PFSK-1 (cell line): ENCODE measurements around the gene PHRF1.

Source experiments
- FOXP2 ChIP-seq: optimal IDR thresholded peaks from 2 replicates; pipeline ENCODE3; 2011; ENCODE audit warnings: borderline replicate concordance, control low read depth, inconsistent platforms; ENCODE audit not compliant: insufficient read depth; ENCODE audit errors: extremely low read length, extremely low read depth
- POLR2AphosphoS5 ChIP-seq: IDR thresholded peaks from 2 replicates; pipeline ENCODE4 v1.6.1; 2012; ENCODE audit warnings: low read depth, mild to moderate bottlenecking, control low read depth, low read length, moderate library complexity
- SIN3A ChIP-seq: IDR thresholded peaks from 2 replicates; pipeline ENCODE4 v1.6.1; 2012; ENCODE audit warnings: mild to moderate bottlenecking, low read length, moderate library complexity, borderline replicate concordance; ENCODE audit not compliant: insufficient read depth
- TAF1 ChIP-seq: IDR thresholded peaks from 2 replicates; pipeline ENCODE4 v1.6.1; 2012; ENCODE audit warnings: low read length, control low read depth, borderline replicate concordance; ENCODE audit not compliant: insufficient read depth
- TF ChIP-seq, protein P1 (sequence below), 2 experiments: IDR thresholded peaks; 2 replicates each; pipeline versions ENCODE4 v1.6.1 to v1.8.0; 2011 to 2012; ENCODE audit warnings: low read depth in 2 of 2, low read length in 2 of 2, control low read depth in 1 of 2, inconsistent platforms in 1 of 2, mild to moderate bottlenecking in 1 of 2, moderate library complexity in 1 of 2; ENCODE audit not compliant: insufficient read depth in 1 of 2

Gene PHRF1

DNA sequence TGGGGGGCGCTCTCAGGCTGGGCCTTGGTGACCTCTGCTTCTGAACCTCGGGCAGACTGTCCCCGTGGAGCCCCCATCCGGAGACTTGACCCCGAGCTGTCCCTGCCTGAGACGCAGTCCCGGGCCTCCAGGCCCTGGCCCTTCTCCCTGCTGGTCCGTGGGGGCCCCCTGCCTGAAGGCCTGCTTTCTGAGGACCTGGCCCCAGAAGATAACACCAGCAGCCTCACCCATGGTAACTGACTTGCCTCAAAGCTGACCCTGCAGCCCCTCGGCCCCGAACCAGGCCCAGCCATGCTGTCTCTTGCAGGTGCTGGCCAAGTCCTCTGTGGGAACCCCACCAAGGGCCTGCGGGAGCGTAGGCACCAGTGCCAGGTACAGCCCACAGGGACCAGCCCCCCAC lies 24.7 kb upstream of the PHRF1 start:
- TF ChIP-seq, protein P1, sequence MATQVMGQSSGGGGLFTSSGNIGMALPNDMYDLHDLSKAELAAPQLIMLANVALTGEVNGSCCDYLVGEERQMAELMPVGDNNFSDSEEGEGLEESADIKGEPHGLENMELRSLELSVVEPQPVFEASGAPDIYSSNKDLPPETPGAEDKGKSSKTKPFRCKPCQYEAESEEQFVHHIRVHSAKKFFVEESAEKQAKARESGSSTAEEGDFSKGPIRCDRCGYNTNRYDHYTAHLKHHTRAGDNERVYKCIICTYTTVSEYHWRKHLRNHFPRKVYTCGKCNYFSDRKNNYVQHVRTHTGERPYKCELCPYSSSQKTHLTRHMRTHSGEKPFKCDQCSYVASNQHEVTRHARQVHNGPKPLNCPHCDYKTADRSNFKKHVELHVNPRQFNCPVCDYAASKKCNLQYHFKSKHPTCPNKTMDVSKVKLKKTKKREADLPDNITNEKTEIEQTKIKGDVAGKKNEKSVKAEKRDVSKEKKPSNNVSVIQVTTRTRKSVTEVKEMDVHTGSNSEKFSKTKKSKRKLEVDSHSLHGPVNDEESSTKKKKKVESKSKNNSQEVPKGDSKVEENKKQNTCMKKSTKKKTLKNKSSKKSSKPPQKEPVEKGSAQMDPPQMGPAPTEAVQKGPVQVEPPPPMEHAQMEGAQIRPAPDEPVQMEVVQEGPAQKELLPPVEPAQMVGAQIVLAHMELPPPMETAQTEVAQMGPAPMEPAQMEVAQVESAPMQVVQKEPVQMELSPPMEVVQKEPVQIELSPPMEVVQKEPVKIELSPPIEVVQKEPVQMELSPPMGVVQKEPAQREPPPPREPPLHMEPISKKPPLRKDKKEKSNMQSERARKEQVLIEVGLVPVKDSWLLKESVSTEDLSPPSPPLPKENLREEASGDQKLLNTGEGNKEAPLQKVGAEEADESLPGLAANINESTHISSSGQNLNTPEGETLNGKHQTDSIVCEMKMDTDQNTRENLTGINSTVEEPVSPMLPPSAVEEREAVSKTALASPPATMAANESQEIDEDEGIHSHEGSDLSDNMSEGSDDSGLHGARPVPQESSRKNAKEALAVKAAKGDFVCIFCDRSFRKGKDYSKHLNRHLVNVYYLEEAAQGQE (IDR thresholded peaks at IDR 0.05; ENCODE audit: insufficient read depth in 1 of 2, low read depth in 2 of 2, low read length in 2 of 2): no peak

DNA sequence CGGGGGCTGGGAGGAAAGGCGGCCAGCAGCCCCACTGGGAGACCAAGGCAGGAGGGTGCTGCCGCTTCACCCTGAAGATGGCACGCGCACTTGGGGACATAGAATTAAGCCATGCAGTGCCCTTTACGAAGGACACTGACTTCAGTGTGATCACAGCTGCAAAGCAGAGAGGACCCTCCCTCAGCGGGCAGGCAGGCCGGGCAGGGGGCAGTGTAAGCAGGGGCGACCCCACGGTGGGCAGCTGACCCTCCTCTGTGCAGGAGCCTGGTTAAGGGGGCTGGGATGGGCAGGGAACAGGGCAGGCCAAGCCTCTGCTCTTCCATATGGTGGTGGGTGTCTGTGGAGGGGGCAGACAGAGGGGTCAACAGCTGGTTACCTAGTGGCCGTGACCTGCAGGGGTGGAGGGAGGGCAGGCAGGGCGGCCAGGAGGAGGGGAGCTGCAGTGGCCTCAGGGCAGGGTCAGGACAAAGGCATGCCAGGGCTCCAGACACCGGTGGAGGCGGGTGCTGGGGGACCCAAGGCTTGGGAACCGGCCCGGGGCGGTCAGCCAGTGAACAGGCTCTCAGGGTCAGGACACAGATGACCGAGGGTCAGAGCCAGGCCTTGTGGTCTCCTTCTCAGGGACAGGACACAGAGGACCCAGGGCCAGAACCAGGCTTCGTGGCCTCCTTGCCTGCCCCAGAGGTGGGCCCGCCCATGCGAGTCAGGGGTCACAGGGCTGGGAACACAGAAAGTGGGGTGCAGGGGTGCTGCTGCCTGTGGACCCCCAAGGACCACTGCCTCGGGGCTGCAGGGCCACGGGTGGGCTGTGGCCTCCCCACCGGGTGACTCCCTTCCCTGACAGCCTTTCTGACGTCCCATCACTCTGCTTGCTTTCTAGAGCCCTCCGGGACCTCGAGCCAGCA lies 22.9 kb upstream of the PHRF1 start:
- TF ChIP-seq FOXP2 (no peak), POLR2AphosphoS5 (no peak), SIN3A (no peak), TAF1 (no peak)
- TF ChIP-seq, protein P1 (IDR thresholded peaks at IDR 0.05; ENCODE audit: insufficient read depth in 1 of 2, low read depth in 2 of 2, low read length in 2 of 2): no peak

DNA sequence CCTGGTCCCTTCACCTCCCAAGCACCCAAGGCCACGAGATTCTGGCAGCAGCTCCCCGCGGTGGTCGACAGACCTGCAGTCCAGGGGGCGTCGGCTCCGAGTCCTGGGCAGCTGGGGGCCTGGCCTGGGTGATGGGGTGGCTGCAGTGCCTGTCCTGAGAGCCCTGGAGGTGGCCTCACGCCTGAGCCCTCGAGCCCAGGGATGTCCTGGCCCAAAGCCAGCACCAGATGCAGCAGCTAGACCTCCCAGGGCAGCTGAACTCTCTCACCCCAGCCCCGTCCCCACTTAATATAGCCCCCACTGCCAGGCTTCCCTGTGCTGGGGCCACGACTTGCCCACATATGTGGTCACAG lies 22.3 kb upstream of the PHRF1 start:
- TF ChIP-seq POLR2AphosphoS5 (no peak), SIN3A (no peak), TAF1 (no peak), FOXP2 (no peak)
- TF ChIP-seq, protein P1 (IDR thresholded peaks at IDR 0.05; ENCODE audit: insufficient read depth in 1 of 2, low read depth in 2 of 2, low read length in 2 of 2): no peak

DNA sequence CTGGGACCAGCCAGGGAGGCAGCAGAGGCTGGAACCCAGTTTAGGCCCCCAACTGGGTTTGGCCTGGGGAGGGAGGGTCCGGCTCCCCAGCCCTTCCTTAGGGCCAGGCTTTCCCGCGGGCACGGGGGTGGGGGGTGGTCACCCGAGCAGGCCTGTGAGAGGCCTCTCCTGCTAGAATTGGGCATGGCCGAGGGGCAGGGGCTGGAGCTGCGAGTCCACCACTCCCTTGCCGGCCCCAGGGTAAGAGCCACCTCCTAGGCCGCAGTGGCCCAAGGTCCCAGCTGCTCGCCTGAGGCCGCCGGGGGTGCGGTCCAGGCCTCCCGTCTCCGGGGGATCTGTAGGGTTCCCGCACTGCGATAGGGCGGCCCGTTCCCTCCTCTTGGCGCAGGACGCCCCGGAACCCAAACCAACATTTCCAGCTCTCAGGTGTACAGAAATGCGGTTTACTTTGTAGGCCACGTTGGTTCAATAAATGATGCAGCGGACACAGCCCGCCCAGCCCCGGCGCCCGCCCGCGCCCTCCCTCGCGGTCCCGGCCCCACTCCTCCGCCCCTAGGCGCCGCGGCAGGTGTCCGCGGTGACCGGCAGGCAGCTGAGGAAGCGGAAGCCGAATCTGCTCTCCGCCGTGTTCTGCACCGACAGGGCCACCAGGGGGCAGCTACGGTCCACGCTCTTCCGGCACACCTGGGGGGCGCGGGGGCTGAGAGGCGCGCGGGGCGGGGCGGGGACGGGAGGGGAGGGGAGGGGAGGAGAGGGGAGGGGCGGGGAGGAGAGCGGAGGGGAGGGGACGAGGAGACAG lies 21.6 kb upstream of the PHRF1 start:
- 0 out of 2 replicates have a peak, but pooled peaks have one; percentile 34 for TF ChIP-seq SIN3A
- TF ChIP-seq FOXP2: peak; percentile 88
- no peak for TF ChIP-seq TAF1

DNA sequence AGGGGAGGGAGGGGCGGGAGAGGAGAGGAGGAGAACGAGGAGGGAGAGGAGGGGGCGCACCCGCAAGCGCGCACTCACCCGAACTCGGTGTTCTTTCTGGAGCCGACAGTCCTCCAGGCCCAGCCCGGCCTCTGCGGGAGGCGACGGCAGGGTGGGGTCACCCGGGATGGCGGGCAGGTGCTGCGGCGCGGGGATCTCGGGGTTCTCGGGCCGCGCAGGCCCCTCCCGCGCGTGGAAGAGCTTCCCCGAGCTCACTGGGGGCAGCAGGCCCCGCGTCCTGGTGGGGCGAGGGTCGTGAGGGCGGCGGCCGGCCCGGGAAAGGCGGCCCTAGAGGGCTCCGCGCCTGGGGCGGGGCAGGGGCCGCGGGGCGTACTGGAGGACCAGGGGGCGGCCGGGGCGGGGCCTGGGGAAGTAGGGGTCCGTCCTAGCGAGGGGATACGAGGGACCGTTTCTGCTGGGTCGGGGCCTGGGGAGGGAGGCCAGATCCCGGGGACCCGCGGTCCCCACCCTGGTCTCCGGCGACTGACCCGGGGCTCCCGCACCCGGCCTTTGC lies 21.0 kb upstream of the PHRF1 start:
- TF ChIP-seq SIN3A (no peak), TAF1 (no peak), POLR2AphosphoS5 (no peak), FOXP2 (no peak)
- TF ChIP-seq, protein P1 (IDR thresholded peaks at IDR 0.05; ENCODE audit: insufficient read depth in 1 of 2, low read depth in 2 of 2, low read length in 2 of 2): no peak
